ENCODE measurements around the gene LRRIQ1.
A peak's percentile ranks its signal among the peaks of the same experiment; 100 is the strongest.

Gene LRRIQ1

DNA sequence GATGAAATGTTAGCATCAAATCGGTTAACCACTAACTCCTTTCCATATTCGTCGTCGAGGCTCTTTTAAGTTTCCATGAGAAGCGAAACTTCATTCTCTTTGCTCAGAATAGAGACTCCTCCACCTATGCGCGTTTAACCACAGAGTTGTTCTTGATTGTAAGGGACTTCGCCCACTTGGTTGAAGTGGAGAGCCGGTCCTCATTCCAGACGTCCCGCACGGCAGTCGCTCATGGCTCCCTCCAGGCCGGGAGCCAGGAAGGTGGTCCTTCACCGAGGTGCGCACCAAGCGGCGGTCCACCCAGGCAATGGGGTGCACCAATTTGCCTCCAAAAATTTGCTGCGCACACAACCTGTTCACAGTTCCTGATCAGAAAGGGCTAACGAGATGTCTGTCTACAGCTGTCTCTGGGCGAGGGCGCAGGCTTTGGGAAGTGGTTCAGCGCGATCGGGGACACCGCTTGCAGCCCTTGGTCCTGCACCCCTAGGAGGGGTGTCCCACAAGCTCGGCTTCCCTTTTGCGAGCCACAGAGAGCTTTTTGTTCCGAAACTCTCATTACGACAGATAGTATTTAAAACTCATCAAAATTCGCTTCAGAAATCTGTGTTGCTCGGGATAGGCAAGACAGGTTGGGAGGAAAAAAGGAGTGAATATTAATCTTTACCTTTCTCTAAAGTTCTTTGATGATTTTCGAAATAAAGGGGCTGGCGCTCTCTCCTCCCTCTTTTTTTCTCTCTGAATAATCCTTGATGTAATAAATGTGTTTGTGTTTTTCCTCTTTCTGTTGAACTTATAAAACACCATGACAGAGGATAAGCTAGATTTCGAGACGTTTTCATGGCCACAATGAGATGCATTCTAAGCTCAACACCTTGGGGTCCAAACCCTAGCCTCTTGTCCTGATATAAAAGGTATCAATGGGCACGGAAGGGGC, 237.5 kb downstream of the LRRIQ1 start:
- DNase-seq (no peak), ATAC-seq (replicated peaks) (no peak)
- peaks cover 0 to 10% of the 10 kb centered on the region in 2 donors for H3K27me3 Mint-ChIP-seq
- H3K4me1 Mint-ChIP-seq (ENCODE audit: low read depth in 2 of 2), result no peaks in the 10 kb centered on the region
- H3K36me3 Mint-ChIP-seq (ENCODE audit: insufficient read depth), result no peaks in the 10 kb centered on the region
- no peak overlapping the region for H3K27ac Mint-ChIP-seq
- peaks cover 0 to 5% of the 10 kb centered on the region in 2 donors for H3K9me3 Mint-ChIP-seq
- H3K4me3 Mint-ChIP-seq, result no peak overlapping the region

DNA sequence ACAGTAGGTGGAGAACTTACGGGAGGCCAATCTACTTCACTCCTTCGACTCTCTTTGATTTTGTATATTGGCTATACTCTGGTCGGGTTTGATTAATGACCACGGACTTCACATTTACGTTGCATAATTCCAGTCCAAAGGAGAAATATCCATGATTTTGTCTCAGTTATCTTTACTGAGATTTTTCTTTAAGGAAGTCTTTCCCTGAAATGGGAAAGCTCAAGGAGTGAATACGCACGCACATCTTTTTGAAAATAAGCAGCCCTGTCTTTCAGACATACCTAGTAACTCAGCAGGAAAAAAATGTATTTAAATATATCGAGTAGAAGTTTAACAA, 238.1 kb downstream of the LRRIQ1 start:
- Mint-ChIP-seq H3K27me3 (peaks cover 0 to 12% of the 10 kb centered on the region in 2 donors), H3K9me3 (peaks cover 0 to 4% of the 10 kb centered on the region in 2 donors)

GRCh38 chr12:85275374-85275773, 239.2 kb downstream of the LRRIQ1 start:
- peaks cover 0 to 23% of the 10 kb centered on the region in 2 donors for H3K27me3 Mint-ChIP-seq
- H3K4me3 Mint-ChIP-seq, result no peak overlapping the region
- H3K4me1 Mint-ChIP-seq (ENCODE audit: low read depth in 2 of 2), result peaks cover 0 to 2% of the 10 kb centered on the region in 2 donors
- H3K27ac Mint-ChIP-seq, result no peak overlapping the region
- DNase-seq (no peak), ATAC-seq (replicated peaks) (no peak)
- H3K36me3 Mint-ChIP-seq (ENCODE audit: insufficient read depth), result peaks cover 2% of the 10 kb centered on the region
- peaks cover 0 to 4% of the 10 kb centered on the region in 2 donors for H3K9me3 Mint-ChIP-seq

More for the DNA sequence above, 238.1 kb downstream of the LRRIQ1 start:
- ATAC-seq (replicated peaks), result no peak
- no peak for DNase-seq
- Mint-ChIP-seq H3K36me3 (ENCODE audit: insufficient read depth) (no peaks in the 10 kb centered on the region), H3K4me3 (no peak overlapping the region), H3K4me1 (ENCODE audit: low read depth in 2 of 2) (no peaks in the 10 kb centered on the region), H3K27ac (no peak overlapping the region)

- Mint-ChIP-seq H3K27me3 (peaks cover 0 to 30% of the 10 kb centered on the region in 2 donors), H3K27ac (no peak overlapping the region)
- no peak for DNase-seq
Measured at GRCh38 chr12:85277191-85277590, 241.0 kb downstream of the LRRIQ1 start.

GRCh38 chr12:85277900-85278597, 241.9 kb downstream of the LRRIQ1 start:
- Mint-ChIP-seq H3K4me1 (ENCODE audit: low read depth in 2 of 2) (peaks cover 0 to 3% of the 10 kb centered on the region in 2 donors), H3K4me3 (no peak overlapping the region)
- ATAC-seq (replicated peaks), result no peak

More at GRCh38 chr12:85277191-85277590, 241.0 kb downstream of the LRRIQ1 start:
- peaks cover 0 to 4% of the 10 kb centered on the region in 2 donors for H3K9me3 Mint-ChIP-seq
- peaks cover 3% of the 10 kb centered on the region for H3K36me3 Mint-ChIP-seq (ENCODE audit: insufficient read depth)
- H3K4me1 Mint-ChIP-seq (ENCODE audit: low read depth in 2 of 2), result peaks cover 0 to 3% of the 10 kb centered on the region in 2 donors
- no peak overlapping the region for H3K4me3 Mint-ChIP-seq
- no peak for ATAC-seq (replicated peaks)

DNA sequence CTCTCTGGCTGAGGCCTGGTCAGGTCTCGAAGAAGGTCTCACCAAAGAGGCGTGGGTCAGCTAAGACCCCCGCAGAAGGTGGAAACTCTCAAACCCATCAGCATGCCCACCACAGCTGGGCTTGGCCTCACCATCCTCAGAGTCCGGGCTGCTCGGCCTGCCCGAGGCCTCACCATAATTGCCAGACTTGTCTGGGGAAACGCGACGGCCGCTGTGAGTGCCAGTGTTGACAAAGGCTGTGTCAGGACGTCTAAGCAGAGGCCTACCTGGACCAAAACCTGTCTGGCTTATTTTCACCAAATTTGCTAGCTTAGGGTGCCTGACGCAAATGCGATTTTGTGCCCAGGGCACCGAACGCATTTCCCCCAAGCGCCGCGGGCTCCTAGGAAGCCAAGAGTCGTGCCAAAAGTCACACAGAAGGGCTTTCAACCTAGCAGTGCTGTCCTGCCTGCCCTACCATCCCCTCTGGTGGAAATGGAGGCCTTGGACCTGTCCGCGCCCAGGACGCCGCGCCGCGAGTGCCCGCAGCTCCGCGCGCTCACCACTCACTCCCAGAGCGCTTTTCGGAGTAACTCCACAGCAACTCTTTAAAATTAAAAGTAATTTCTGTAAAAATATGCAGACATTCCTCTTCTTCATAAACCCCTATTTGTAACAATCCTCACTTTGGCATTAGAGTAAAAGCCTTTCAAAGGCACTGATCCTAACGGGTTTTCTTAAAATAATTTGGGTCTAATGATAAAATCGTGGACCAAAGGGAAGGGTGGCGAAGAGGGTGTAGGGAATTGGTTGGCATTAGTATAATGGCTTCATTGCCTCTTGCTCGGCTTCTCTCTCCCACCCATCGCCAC, 242.7 kb downstream of the LRRIQ1 start:
- Mint-ChIP-seq H3K27ac (no peak overlapping the region), H3K27me3 (peaks cover 0 to 30% of the 10 kb centered on the region in 2 donors), H3K4me3 (no peak overlapping the region), H3K36me3 (ENCODE audit: insufficient read depth) (peaks cover 3% of the 10 kb centered on the region), H3K9me3 (peaks cover 0 to 4% of the 10 kb centered on the region in 2 donors), H3K4me1 (ENCODE audit: low read depth in 2 of 2) (peaks cover 0 to 3% of the 10 kb centered on the region in 2 donors)
- ATAC-seq (replicated peaks), result no peak
- DNase-seq, result no peak

More at GRCh38 chr12:85277900-85278597, 241.9 kb downstream of the LRRIQ1 start:
- Mint-ChIP-seq H3K27ac (no peak overlapping the region), H3K36me3 (ENCODE audit: insufficient read depth) (peaks cover 3% of the 10 kb centered on the region), H3K9me3 (peaks cover 0 to 4% of the 10 kb centered on the region in 2 donors), H3K27me3 (peaks cover 0 to 30% of the 10 kb centered on the region in 2 donors)
- no peak for DNase-seq

GRCh38 chr12:85279449-85280164, 243.5 kb downstream of the LRRIQ1 start:
- Mint-ChIP-seq H3K27me3 (peaks cover 0 to 30% of the 10 kb centered on the region in 2 donors), H3K27ac (no peak overlapping the region), H3K4me3 (no peak overlapping the region), H3K4me1 (ENCODE audit: low read depth in 2 of 2) (peaks cover 0 to 3% of the 10 kb centered on the region in 2 donors), H3K36me3 (ENCODE audit: insufficient read depth) (peaks cover 3% of the 10 kb centered on the region), H3K9me3 (peaks cover 0 to 4% of the 10 kb centered on the region in 2 donors)
- ATAC-seq (replicated peaks), result no peak
- no peak for DNase-seq

- DNase-seq, result no peak
- peaks cover 0 to 30% of the 10 kb centered on the region in 2 donors for H3K27me3 Mint-ChIP-seq
- ATAC-seq (replicated peaks), result no peak
Measured at GRCh38 chr12:85280165-85280983, 244.2 kb downstream of the LRRIQ1 start, which contains the start of gene ALX1. ALX1 (plus strand) TSS chr12:85280220; CDS start chr12:85280262, 42 bp downstream.

GRCh38 chr12:85280984-85281630, 245.0 kb downstream of the LRRIQ1 start:
- H3K27me3 Mint-ChIP-seq, result peaks cover 0 to 30% of the 10 kb centered on the region in 2 donors
- no peak for DNase-seq
- no peak overlapping the region for H3K4me3 Mint-ChIP-seq
- peaks cover 3% of the 10 kb centered on the region for H3K36me3 Mint-ChIP-seq (ENCODE audit: insufficient read depth)
- H3K27ac Mint-ChIP-seq, result no peak overlapping the region
- peaks cover 0 to 3% of the 10 kb centered on the region in 2 donors for H3K4me1 Mint-ChIP-seq (ENCODE audit: low read depth in 2 of 2)
- no peak for ATAC-seq (replicated peaks)
- peaks cover 0 to 2% of the 10 kb centered on the region in 2 donors for H3K9me3 Mint-ChIP-seq

More at GRCh38 chr12:85280165-85280983, 244.2 kb downstream of the LRRIQ1 start, which contains the start of gene ALX1:
- peaks cover 0 to 4% of the 10 kb centered on the region in 2 donors for H3K9me3 Mint-ChIP-seq
- H3K4me3 Mint-ChIP-seq, result peak within 1 kb of the TSS in 1 of 2 donors; percentile 25
- H3K4me1 Mint-ChIP-seq (ENCODE audit: low read depth in 2 of 2), result peaks cover 0 to 3% of the 10 kb centered on the region in 2 donors
- peaks cover 3% of the 10 kb centered on the region for H3K36me3 Mint-ChIP-seq (ENCODE audit: insufficient read depth)
- H3K27ac Mint-ChIP-seq, result no peak within 1 kb of the TSS

DNA sequence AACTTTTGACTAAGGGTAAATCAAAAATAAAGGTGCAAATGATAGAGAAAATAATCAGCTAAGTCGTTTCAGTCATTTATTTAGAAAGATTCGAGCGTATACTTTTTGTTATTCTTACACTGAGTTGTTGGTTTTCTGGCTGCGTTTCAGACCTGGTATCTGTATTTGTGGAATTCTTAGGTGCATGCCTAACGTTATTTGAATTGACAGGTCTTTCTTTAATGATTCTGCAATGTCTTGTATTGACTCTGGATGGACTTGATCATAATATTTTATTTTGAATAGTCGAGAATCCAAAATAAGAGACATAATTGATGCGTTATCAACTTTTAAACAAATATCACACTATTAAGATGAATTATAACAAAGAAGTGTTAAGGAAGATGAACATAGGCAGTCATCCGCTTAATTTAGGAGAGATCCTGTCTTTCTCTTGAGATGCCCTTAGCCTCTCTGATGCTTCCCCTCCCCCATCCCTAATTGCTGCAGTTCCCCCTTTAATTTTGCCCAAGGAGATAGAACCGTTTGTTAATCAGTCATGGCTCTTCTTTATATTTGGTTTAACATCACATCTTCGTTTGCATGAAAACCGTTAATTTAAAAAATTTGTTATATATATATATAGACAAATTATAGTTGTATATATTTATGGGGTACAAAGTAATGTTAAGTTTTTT, 245.6 kb downstream of the LRRIQ1 start:
- no peak for DNase-seq
- Mint-ChIP-seq H3K4me1 (ENCODE audit: low read depth in 2 of 2) (peaks cover 0 to 3% of the 10 kb centered on the region in 2 donors), H3K27me3 (peaks cover 0 to 30% of the 10 kb centered on the region in 2 donors), H3K4me3 (no peak overlapping the region), H3K9me3 (peaks cover 0 to 2% of the 10 kb centered on the region in 2 donors), H3K36me3 (ENCODE audit: insufficient read depth) (peaks cover 3% of the 10 kb centered on the region), H3K27ac (no peak overlapping the region)
- ATAC-seq (replicated peaks), result no peak

GRCh38 chr12:85283560-85283959, 247.4 kb downstream of the LRRIQ1 start:
- DNase-seq, result no peak
- peaks cover 0 to 3% of the 10 kb centered on the region in 2 donors for H3K4me1 Mint-ChIP-seq (ENCODE audit: low read depth in 2 of 2)
- H3K4me3 Mint-ChIP-seq, result no peak overlapping the region
- ATAC-seq (replicated peaks), result no peak
- H3K27ac Mint-ChIP-seq, result no peak overlapping the region
- peaks cover 3% of the 10 kb centered on the region for H3K36me3 Mint-ChIP-seq (ENCODE audit: insufficient read depth)
- peaks cover 0 to 20% of the 10 kb centered on the region in 2 donors for H3K27me3 Mint-ChIP-seq
- peaks cover 0 to 2% of the 10 kb centered on the region in 2 donors for H3K9me3 Mint-ChIP-seq
